HG02973 (cell line): Measurements from ENCODE around the gene CDC6.

Experiments
- ATAC-seq: cut with Tn5 transposase; IDR thresholded peaks from one replicate; pipeline ENCODE4 v1.9.1; 2021; ENCODE audit warnings: moderate library complexity; ENCODE audit not compliant: unreplicated experiment

CDC6 gene

DNA sequence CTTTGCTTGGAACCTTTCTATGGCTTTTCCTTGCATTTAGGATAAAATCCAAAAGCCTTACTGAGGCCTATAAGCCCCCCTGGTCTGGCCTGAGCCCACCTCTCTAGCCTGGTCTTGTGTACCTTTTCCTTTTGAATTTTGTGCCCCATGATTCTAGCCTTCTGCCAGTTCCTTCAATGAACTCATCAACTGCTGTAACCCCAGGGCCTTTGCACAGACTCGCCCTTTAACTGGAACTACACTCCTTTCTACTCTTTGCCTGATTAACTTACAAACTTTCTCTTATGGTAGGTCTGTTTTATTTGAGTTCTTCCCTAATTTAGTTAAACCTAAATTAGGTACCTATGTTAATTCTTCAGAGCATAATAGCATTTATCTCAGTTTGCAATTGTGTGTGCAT, 52.6 kb downstream of the CDC6 start:
- no peak for ATAC-seq

- peak; percentile 44 for ATAC-seq
These were observed 53.5 kb downstream of the CDC6 start for GRCh38 chr17:40340880-40341807.

- no peak for ATAC-seq
These were observed 54.3 kb downstream of the CDC6 start for GRCh38 chr17:40341808-40342503.

- ATAC-seq = no peak
These were observed 55.0 kb downstream of the CDC6 start for GRCh38 chr17:40342504-40343218.

- no peak for ATAC-seq
These were observed 55.8 kb downstream of the CDC6 start for GRCh38 chr17:40343219-40344119.

- no peak for ATAC-seq
These were observed 56.9 kb downstream of the CDC6 start for GRCh38 chr17:40344421-40345160.

GRCh38 chr17:40345161-40345993, 57.7 kb downstream of the CDC6 start:
- ATAC-seq = no peak

GRCh38 chr17:40345994-40346764, 58.5 kb downstream of the CDC6 start:
- no peak for ATAC-seq

DNA sequence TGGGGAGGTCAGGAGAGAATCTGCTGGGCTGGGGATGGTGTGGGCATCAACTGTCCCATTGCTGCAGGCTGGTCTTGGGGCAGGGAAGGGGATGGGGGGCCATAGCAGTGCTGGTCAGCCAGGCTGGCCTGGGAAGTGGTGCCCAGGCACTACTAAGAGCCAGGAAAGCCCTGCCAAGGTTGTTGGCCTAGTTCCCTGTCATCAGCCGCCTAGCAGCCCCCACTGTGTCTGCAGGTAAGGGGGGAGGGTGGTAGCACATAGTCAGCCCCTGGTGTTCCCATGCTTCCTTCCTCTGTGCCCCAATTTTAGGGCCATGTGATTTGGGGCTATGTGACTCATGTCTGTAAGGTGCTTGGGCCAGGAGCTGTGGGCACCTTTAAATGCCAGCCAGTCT, 59.1 kb downstream of the CDC6 start:
- ATAC-seq = no peak

- ATAC-seq = no peak
These were observed 59.8 kb downstream of the CDC6 start for GRCh38 chr17:40347319-40348135.

GRCh38 chr17:40348136-40348504, 60.4 kb downstream of the CDC6 start:
- ATAC-seq = no peak

GRCh38 chr17:40348562-40349476, 61.1 kb downstream of the CDC6 start:
- no peak for ATAC-seq

DNA sequence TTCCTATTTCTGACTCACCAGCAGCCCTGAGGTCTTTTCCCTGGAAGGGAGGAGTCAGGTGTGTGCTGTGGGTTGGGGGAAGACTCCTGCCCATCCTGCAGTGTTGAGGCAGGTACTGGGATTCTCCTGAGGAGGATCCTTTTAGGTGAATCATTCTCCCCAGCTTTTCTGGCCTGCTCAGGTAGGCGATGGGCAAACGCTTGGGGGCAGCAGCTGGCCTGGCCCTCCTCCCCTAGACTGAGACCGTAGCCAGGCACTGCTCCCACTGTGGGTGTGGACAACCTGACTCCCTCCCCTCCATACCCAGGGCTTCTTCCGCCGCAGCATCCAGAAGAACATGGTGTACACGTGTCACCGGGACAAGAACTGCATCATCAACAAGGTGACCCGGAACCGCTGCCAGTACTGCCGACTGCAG, 61.8 kb downstream of the CDC6 start:
- ATAC-seq = no peak

GRCh38 chr17:40349895-40350688, 62.4 kb downstream of the CDC6 start:
- no peak for ATAC-seq

GRCh38 chr17:40350689-40351358, 63.1 kb downstream of the CDC6 start:
- ATAC-seq = no peak
